GM20431 (cell line): ENCODE data around the gene ZP2.
"Not testable (repeated sequence)": the region's sequence is repeated elsewhere in the genome, so short reads cannot be mapped to it uniquely, and the experiment has no call there.

Experiments
- in situ Hi-C: fragments of 300-500 bp; cut with MseI, MboI; formaldehyde crosslinking; loops from one replicate; pipeline ENCODE4 v1.15.0; 2020; ENCODE audit warnings: low sequenced_read_pairs; ENCODE audit not compliant: unreplicated experiment

Gene ZP2

GRCh38 chr16:21211486-21211885 lies at the start of gene ZP2:
ZP2 (minus strand) TSS chr16:21211574; CDS start chr16:21211547, 27 bp downstream.
- in situ Hi-C loops: no loop called here

- in situ Hi-C loops: no loop called here
Observed at GRCh38 chr16:21257284-21257683, 45.9 kb upstream of the ZP2 start.

- in situ Hi-C loops: no loop called here
Observed at GRCh38 chr16:21256636-21257035, 45.3 kb upstream of the ZP2 start.

GRCh38 chr16:21253470-21253869 lies 42.1 kb upstream of the ZP2 start:
- in situ Hi-C loops: no loop called here

- in situ Hi-C loops: no loop called here
Observed at GRCh38 chr16:21250072-21250923, 38.9 kb upstream of the ZP2 start.

DNA sequence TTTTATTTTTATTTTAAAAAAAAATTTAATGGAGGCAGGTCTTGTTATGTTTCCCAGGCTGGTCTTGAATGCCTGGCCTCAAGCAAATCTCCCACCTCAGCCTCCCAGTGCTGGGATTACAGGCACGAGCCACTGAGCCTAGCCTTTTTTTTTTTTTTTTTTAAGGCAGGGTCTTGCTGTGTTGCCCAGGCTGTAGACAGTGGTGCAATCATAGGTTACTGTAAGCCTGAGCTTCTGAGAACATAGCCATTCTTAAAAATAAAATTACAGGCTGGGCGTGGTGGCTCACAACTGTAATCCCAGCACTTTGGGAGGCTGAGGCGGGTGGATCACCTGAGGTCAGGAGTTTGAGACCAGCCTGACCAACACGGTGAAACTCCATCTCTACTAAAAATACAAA lies 36.8 kb upstream of the ZP2 start:
- in situ Hi-C loops: not testable (repeated sequence)

DNA sequence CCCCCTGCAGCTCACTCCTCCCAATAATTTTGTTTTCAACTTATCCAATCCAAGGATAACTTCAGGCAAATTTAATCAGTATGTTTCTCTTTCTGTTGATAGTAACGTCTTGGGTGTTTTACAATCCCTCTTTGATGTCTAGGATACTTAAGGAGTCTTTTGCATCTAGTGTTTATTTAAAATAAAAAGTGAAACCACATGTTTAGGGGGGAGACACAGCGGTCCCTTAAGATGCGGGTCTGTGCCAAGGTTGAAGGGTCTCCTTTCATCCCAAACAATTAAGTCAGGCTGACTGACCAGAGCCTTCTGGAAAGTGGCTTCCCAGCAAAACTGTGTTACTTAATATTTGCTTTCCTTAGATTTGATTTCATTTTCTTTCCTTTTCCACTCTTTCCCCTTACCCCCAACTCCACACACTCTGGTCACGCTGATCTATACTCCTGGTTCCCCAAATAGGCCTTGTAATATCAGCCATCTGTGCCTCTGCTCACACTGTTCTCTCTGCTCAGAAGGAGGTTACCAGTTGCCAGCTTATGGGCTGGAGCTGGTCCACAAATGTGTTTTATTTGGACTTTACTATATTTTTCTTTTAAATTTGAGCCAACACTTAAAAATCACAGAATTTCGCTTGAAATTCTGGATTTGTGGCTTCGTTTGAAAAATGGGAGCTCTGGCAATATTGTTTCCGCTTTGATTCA lies 33.3 kb upstream of the ZP2 start:
- in situ Hi-C loops: no loop called here

- in situ Hi-C loops: no loop called here
Observed at GRCh38 chr16:21242756-21243155, 31.4 kb upstream of the ZP2 start.

DNA sequence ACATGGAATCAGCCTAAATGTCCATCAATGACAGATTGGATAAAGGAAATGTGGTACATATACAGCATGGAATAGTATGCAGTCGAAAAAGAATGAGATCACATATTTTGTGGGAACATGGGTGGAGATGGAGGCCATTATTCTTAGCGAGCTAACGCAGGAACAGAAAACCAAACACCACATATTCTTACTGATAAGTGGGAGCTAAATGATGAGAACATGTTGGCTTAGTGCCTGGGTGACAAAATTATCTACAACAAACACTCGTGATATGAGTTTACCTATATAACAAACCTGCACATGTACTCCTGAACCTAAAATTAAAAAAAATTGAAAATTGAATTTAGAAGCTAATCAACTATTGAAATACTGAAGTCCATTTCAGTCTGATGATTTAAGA lies 28.3 kb upstream of the ZP2 start:
- in situ Hi-C loops: no loop called here

GRCh38 chr16:21236831-21237230 lies 25.5 kb upstream of the ZP2 start:
- in situ Hi-C loops: no loop called here

GRCh38 chr16:21235199-21235585 lies 23.8 kb upstream of the ZP2 start:
- in situ Hi-C loops: no loop called here

DNA sequence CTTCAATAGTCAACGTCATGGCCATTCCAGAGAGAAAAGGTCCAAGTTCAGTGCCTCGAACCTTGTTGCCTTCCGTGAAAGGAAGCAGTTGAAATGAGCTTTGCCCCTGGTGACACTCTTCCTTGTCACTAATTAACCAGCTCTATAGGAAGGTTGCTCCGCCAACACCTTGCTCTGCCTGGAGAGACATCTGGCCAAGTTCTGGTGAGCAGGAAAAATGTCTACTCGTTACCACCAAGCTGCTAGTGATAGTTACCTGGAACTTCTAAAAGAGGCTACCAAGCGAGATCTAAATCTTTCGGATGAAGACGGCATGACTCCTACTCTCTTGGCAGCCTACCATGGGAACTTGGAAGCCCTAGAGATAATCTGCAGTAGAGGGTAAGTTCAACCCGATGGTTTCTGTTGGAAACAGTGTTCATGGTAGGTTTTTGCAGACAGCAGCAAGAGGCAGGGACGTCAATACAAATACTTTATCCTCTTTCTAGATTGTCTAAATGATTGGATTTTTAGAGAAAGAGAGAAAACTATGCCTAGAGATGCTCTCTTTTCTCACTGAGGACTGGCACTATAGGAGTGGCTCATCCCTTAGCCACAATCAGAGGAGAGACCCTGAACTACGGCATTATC lies 22.3 kb upstream of the ZP2 start, which contains the start of gene ANKS4B:
TSS of gene ANKS4B (plus strand) at position 179 of the 630 bp plus-strand sequence. CDS start at position 218, 39 bp downstream.
- in situ Hi-C loops: no loop called here

- in situ Hi-C loops: no loop called here
Observed at GRCh38 chr16:21233045-21233520, 21.7 kb upstream of the ZP2 start.

DNA sequence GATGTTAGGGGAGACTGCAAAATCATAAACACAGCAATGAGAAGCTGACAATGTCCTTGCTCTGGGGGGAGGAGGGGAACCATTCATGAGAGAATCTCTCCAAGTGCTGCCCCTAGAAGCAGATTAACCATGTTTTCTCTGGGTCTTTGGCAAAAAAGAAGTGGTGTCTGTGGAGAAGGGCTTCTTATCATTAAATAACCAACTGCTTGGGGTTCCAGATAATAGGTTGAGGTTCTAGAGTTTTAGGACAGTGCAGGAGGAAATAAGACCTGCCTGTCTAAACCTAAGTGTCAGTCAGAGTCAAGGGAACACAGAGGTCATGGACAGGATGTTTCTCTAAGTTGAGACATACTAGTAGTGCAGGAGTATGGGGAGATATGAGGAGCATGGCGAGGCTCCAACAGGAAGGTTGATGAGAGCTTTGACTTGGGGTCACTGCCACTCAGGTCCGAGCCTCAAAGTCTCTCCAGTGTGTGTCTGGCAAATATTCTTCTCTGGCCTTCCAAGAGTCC lies 17.0 kb upstream of the ZP2 start:
- in situ Hi-C loops: no loop called here

- in situ Hi-C loops: no loop called here
Observed at GRCh38 chr16:21227866-21228265, 16.5 kb upstream of the ZP2 start.

DNA sequence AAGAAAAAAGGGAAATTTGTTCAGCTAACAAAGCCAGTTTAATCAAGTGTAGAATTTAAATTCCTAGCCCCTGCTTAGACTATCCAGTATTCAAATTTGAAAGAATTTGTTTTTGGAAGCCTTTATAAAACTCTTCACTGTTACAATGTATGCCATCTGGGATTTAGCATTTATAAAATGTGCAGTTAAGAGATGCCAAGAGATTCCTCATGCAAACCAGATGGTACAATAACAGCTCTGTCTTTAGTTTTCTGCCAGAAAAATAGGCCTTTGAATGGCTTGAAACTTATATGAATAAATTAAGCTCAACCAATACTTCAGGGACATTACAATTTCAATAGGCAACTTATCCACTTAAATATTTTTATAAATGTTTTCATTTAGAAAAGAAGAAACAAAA lies 15.4 kb upstream of the ZP2 start:
- in situ Hi-C loops: no loop called here

DNA sequence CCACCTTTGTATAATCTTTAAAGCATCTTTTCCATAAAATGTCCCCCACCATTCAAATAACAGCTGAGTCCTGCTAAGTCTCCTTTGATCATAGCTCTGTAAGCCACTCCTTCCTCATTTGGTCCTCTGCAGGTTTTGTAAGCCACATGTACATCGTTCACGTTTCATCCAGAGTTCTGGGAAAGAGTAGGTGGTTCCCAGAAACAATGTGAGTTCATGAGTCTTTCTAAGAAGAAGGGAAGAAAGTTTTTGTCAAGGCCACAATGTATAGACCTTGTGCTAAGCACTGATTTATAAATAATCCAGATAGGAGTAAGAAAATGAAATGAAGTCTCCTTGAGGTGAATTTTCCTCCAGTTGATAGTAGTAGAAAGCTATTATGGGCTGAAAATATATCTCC lies 13.4 kb upstream of the ZP2 start:
- in situ Hi-C loops: no loop called here

GRCh38 chr16:21223787-21224186 lies 12.4 kb upstream of the ZP2 start:
- in situ Hi-C loops: no loop called here

DNA sequence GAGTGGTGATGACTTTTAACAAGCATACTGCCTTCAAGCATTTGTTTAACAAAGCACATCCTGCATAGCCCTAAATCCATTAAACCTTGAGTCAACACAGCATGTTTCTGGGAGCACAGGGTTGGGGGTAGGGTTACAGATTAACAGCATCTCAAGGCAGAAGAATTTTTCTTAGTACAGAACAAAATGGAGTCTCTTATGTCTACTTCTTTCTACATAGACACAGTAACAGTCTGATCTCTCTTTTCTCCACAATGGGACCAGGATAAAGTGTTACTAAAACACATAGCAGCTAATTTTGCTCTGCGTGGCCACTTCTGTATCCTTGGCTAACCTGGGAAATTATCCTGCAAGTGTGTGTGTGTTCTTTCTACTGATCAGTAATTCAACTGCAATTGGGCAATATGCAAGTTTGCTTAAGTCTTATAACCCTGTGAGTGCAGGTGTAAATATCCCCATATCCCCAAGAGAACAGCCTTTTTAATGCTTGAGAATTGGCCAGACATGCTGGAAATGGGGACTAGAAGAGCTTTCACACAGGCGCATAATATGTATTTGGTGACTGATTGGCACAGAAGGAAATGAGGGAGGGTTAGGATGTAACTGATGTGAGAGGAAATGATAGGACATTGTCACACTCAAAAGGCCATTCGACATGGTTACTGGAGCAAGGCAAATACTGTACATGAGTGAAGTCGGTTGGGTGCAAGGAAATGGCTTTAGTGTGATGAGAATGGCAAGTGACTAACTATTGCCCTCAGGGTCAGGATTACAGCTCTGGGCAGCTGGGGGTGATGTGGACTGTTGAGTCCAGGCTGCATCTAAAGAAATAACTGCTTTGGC lies 11.3 kb upstream of the ZP2 start:
- in situ Hi-C loops: no loop called here

- in situ Hi-C loops: no loop called here
Observed at GRCh38 chr16:21219551-21219950, 8.2 kb upstream of the ZP2 start.
